Right atrium auricular region (tissue), 2 donors: ENCODE data around the gene LRFN2. TPM values are rescaled to one million over a fixed set of nuclear protein-coding genes. Genes with fewer than 3 reads are reported as not detected.
A peak's percentile ranks its signal among the peaks of the same experiment; 100 is the strongest.

Source experiments
- DNase-seq: peaks from one replicate; pipeline ENCODE4 v3.0.0-alpha.2; 2019; ENCODE audit warnings: low spot score
- H3K27ac ChIP-seq, 2 donors: fragments of 200-600 bp; sonication (generic); 1 replicate in 1 of 2; 2 replicates in 1 of 2; pipeline ENCODE4 v1.5.1; 2016 to 2019
- H3K27me3 ChIP-seq, 2 donors: fragments of 200-600 bp; sonication (generic); one replicate each; pipeline versions ENCODE4 v1.5.1 to v1.6.0; 2017 to 2019
- H3K36me3 ChIP-seq: fragments of 200-600 bp; sonication (generic); one replicate; pipeline ENCODE4 v1.5.1; 2016
- H3K4me1 ChIP-seq, 2 donors: fragments of 200-600 bp; sonication (generic); one replicate each; pipeline versions ENCODE4 v1.5.1 to v1.6.0; 2017 to 2019
- H3K4me3 ChIP-seq, 2 donors: fragments of 200-600 bp; sonication (generic); 1 replicate in 1 of 2; 2 replicates in 1 of 2; pipeline ENCODE4 v1.5.1; 2017 to 2019; ENCODE audit warnings: mild to moderate bottlenecking in 1 of 2, moderate library complexity in 1 of 2
- H3K9me3 ChIP-seq, 2 donors: fragments of 200-600 bp; sonication (generic); one replicate each; pipeline ENCODE4 v1.5.1; 2019
- CTCF ChIP-seq, 2 donors: fragments of 200-600 bp; sonication (generic); IDR thresholded peaks; one replicate each; pipeline ENCODE4 v1.5.1; 2019; ENCODE audit warnings: antibody characterized with exemption in 2 of 2
- total RNA-seq, 2 donors: library from RNA; depleted of rRNA; stranded (reverse); fragments of >200 nt; gene quantifications; one replicate each; pipeline ENCODE4 v1.1.0, GENCODE V29; 2016

LRFN2 gene
- total RNA-seq, 2 donors from 2014 or later: not detected

GRCh38 chr6:40353197-40353966 is 233.8 kb downstream of the LRFN2 start:
- no peak for DNase-seq
- Histone ChIP-seq H3K4me3 (no peak overlapping the region), H3K27ac (no peak overlapping the region), H3K27me3 (no peaks in the 10 kb centered on the region), H3K9me3 (no peaks in the 10 kb centered on the region), H3K36me3 (no peaks in the 10 kb centered on the region), H3K4me1 (no peaks in the 10 kb centered on the region)
- no peak for TF ChIP-seq CTCF (IDR thresholded peaks at IDR 0.05)

- no peak for DNase-seq
Observed at GRCh38 chr6:40352527-40353170, 234.5 kb downstream of the LRFN2 start.

DNA sequence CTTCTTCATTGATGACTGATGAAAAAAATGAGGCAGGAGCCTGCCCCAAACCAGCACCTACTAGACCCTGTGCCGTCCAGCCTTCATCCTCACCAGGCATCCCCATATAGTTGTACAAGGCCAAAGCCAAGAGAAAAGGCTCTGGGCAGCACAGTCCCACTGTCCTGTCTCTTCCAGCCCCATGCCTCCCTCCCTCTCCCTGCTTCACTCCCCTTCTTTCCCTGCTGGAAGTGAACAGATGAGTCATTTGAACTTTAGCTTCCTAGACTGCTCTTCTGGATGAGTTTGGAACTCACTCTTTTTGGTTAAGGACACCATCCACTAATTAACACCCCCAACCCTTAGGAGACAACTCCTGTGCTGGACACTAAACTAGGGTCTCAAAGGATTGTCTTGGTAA is 235.2 kb downstream of the LRFN2 start:
- Histone ChIP-seq H3K27me3 (no peaks in the 10 kb centered on the region), H3K4me1 (no peaks in the 10 kb centered on the region), H3K27ac (no peak overlapping the region), H3K4me3 (no peak overlapping the region), H3K9me3 (no peaks in the 10 kb centered on the region), H3K36me3 (no peaks in the 10 kb centered on the region)
- DNase-seq: peak; percentile 32
- TF ChIP-seq CTCF (IDR thresholded peaks at IDR 0.05): no peak

More at GRCh38 chr6:40352527-40353170, 234.5 kb downstream of the LRFN2 start:
- H3K36me3 ChIP-seq: no peaks in the 10 kb centered on the region
- H3K4me3 ChIP-seq: no peak overlapping the region
- H3K27ac ChIP-seq: no peak overlapping the region
- H3K4me1 ChIP-seq: no peaks in the 10 kb centered on the region
- no peaks in the 10 kb centered on the region for H3K9me3 ChIP-seq
- no peaks in the 10 kb centered on the region for H3K27me3 ChIP-seq
- TF ChIP-seq CTCF (IDR thresholded peaks at IDR 0.05): no peak

GRCh38 chr6:40350747-40351217 is 236.4 kb downstream of the LRFN2 start:
- Histone ChIP-seq H3K27me3 (no peaks in the 10 kb centered on the region), H3K9me3 (no peaks in the 10 kb centered on the region), H3K4me1 (no peaks in the 10 kb centered on the region), H3K27ac (no peak overlapping the region), H3K4me3 (no peak overlapping the region), H3K36me3 (no peaks in the 10 kb centered on the region)
- peak; percentile 4 for DNase-seq
- TF ChIP-seq CTCF (IDR thresholded peaks at IDR 0.05): no peak

DNA sequence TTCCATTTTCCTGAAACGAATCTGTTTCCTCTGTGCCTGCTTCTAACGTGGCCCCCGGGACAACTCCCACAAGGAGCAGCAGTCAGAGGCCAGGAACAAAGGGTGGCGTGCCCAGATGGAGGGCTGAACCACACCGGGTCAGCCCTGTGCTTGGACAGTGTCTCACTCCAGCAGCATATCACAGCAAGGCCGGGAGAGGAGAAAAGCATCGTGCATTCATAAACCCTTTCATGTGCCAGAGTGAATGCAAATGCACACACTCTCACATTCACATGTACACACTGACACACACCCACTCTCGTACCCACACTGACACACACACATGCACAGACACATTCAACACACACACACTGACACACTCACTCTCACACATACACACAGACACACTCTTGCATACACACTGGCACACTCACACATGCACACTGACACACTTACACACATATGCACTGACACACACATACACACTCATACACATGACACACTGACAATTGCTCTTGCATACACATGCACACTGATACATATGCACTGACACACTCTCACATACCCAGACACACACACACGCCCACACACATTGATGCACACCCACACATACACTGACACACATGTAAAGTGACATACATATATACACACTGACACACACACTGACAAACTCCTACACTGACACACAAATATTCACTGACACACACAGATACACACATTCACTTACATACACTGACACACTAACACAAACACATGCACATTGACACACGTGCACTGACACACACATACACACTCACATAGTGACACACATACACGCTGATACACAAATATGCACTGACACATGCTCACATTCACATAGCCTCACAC is 237.0 kb downstream of the LRFN2 start:
- Histone ChIP-seq H3K4me3 (no peak overlapping the region), H3K9me3 (no peaks in the 10 kb centered on the region), H3K27ac (no peak overlapping the region), H3K36me3 (no peaks in the 10 kb centered on the region), H3K27me3 (no peaks in the 10 kb centered on the region), H3K4me1 (no peaks in the 10 kb centered on the region)
- no peak for TF ChIP-seq CTCF (IDR thresholded peaks at IDR 0.05)
- DNase-seq: peak; percentile 36
